ENCODE data around the gene CRMP1.

GRCh38 chr4:5852523-5853202 lies 40.2 kb downstream of the CRMP1 start:
- TF ChIP-seq POLR2AphosphoS5 (IDR thresholded peaks at IDR 0.05) (no peak), CTCF (IDR thresholded peaks at IDR 0.05) (no peak), POLR2A (IDR thresholded peaks at IDR 0.05) (no peak)

Data from upper lobe of left lung (tissue), 4 donors.